COR-L47 (cell line): ENCODE measurements around the gene DGKE.

Experiments
- DNase-seq: peaks from one replicate; lab custom pipeline; 2025; lab: John Stamatoyannopoulos, UW

The DGKE gene

DNA sequence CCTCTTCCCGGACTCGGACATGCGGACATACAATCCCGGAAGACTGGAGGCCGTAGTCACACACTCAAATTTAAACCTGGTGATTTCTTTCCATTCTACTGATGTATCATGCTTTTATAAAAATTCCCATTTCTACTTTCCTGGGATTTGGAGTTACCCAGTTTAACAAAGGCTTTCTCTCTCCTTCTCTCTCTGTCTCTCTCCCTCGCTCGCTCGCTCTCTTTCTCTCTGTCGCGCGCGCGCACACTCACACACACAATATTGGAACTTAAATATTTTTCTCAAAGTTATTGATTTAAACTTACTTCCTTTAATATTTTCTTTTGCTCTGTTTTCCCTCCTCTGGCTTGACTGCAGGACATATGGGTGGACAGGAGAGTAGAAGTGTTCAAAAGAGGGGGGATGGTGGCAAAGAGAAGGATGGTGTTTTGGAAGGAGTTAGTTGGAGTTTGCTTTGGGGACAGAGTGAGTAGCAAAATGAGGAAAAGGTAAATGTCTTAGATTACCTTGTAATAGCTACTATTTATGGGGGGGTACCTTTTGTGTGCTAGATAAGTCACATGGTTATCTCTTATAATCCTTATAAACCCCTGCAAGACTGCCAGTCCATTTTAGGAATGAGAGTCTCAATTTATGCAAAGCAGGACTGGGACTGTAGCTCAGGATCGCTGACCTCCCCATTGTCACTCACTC lies 80.8 kb downstream of the DGKE start:
- no peak for DNase-seq

DNA sequence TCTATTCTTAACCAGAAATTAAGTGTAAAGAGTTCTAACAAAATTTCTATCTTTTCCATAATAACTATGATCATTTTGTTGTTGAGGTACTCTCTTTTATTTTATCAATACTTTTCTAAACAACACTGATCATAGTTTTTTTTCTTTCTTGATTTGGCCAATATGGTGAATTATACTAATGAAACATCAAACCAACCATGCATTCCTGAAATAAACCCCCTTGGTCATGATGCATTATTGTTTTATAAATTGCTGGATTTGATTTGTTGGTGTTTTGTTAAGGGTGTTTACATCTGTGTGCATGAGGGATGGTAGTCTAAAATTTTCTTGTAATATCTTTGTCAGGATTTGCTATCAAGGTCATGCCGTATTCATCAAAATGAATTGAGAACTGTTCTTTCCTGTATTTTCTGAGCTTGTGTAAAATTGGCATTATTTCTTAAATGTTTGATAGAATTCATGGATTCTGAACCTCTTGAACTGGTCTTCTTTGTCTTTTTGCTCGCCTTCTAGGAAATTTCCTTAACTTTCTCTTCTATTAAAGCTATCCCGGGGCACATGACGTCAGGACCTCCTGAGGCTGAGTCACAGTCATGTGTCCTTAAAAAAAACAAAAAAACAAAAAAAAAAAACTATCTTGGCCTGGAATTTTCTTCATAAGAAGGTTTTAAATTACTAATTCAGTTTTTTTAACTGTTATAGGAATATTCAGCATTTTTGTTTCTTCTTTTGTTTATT lies 83.8 kb downstream of the DGKE start:
- no peak for DNase-seq

DNA sequence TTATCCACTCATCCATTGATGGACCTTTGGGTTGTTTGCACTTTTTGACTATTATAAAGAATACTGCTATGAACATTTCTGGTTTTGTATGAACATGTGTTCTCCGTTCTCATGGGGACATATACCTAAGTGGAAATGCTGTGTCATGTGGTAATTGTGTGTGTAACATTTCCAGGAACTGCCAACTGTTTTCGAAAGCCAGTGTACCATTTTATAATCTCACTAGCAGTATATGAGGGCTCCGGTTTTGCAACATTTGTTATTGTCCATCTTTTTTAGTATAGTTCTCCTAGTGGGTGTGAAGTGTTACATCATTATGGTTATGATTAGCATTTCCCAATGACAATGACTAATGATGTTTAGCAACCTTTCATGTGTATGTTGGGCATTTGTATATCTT lies 85.0 kb downstream of the DGKE start:
- DNase-seq, result no peak
